GM18907 (cell line): ENCODE data around the gene COQ9.

ENCODE experiments used
- ATAC-seq: cut with Tn5 transposase; IDR thresholded peaks from one replicate; pipeline ENCODE4 v1.9.1; 2021; ENCODE audit warnings: mild to moderate bottlenecking, moderate library complexity; ENCODE audit not compliant: unreplicated experiment

COQ9 gene

DNA sequence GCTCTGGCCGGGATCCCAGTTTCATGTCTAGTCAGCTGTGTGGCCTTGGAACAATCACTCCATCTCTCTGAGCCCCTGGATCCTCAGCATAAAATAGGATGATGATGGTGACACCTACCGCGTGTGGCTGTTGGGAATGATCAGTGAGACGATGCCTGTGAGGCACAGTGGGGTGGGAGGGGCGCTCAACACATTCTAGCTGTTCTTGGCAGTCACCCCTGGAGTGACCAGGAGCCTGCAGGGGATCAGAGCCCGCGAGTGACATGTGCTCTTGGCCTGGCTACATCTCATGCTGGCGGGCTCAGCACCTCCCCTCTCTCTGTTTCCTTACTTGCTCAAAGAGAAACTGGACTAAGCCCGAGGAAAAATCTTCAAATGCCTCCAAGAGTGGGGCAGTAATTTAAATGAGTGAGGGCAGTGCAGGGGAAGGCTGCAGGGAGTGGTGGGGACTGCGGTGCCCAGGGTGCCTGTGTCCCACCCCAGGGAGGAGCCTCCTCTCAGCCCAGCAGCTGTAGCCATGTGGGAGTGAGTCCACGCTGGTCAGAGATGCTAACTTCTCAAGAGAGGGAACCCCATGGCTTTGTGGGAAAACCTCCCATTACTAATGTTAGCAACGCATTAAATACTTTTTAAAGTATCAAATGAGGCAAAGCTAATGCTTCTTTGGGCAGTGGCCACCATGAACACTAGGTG lies 62.1 kb downstream of the COQ9 start:
- no peak for ATAC-seq

DNA sequence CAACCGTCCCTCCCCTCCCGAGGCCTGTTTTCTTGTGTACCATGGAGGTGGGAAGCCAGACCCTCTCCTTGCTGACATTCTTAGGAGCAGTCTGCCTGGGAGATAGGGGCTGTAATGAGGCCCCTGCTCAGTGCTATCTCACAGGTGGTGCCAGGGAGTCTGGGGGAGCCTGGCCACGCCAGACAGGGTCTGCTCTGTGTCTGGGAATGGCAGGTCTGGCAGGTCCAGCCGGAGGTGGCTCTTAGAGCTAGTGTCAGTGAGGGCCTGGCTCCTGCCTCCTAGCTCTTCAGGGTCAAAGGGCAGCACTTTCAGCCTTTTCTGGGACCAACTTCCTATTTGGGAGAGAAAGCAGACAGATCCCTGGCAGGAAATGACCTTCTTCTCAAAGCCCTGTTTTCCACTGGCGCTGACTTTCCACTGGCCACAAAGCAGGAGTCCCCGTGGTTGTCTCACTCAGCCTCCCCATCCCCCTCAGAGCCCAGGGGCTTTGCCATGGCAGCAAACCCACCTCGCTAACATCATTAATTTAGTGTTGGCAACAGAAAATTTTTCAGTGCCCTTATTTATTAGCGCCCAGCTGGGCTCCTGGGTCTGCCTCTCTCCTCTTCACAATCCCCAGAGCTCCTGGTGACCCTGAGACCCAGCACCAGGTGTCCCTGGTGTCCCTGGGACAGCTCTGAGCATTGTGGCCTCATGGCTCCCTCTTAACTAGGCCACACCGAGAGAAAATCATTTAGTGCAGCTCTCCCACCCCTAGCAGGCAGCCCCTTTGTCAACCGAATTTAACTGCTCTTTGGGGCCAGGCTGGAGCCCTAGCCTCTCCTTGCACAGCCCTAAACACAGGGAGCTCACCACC lies 63.0 kb downstream of the COQ9 start:
- ATAC-seq, result no peak
